A673 (cell line): ENCODE measurements around the gene B3GNT7. TPM values are rescaled to one million over a fixed set of nuclear protein-coding genes. Genes with fewer than 3 reads are reported as not detected.

Source experiments
- BruUV-seq: library from RNA; stranded (reverse); fragments of 400-500 nt; replicated peaks from 2 replicates; lab custom pipeline; 2021; lab: Mats Ljungman, UMichigan
- CTCF ChIA-PET: fragments of 300-600 bp; sonication (Branson Sonifier 250); formaldehyde crosslinking; loops from one replicate; lab custom pipeline; 2022; ENCODE audit warnings: antibody characterized with exemption; lab: Charles Lee
- POLR2A ChIA-PET: fragments of 300-600 bp; sonication (Branson Sonifier 250); formaldehyde crosslinking; loops from one replicate; lab custom pipeline; 2022; ENCODE audit warnings: antibody characterized with exemption; ENCODE audit not compliant: low non-redundant PET; lab: Charles Lee
- DNase-seq: peaks from one replicate; pipeline ENCODE4 v3.0.0-alpha.2; 2015; ENCODE audit warnings: low spot score
- H3K27ac ChIP-seq: fragments of 200-600 bp; sonication (generic); 2 replicates; pipeline ENCODE4 v1.5.1; 2016; ENCODE audit warnings: mixed run types, low read depth, mild to moderate bottlenecking, mixed read lengths, antibody characterized with exemption, low read length; ENCODE audit not compliant: poor library complexity, severe bottlenecking
- H3K27me3 ChIP-seq: fragments of 200-600 bp; sonication (generic); replicated peaks from 2 replicates; pipeline ENCODE4 v1.6.1; 2017; ENCODE audit warnings: mixed run types, low read depth, mild to moderate bottlenecking, mixed read lengths, antibody characterized with exemption, low read length; ENCODE audit not compliant: insufficient read depth, poor library complexity
- H3K36me3 ChIP-seq: fragments of 200-600 bp; sonication (generic); 2 replicates; pipeline ENCODE4 v1.6.1; 2016; ENCODE audit warnings: mixed run types, mild to moderate bottlenecking, mixed read lengths, antibody characterized with exemption, low read length; ENCODE audit not compliant: insufficient read depth, poor library complexity, severe bottlenecking
- H3K4me1 ChIP-seq: fragments of 200-600 bp; sonication (generic); 2 replicates; pipeline ENCODE4 v1.6.1; 2017; ENCODE audit warnings: mixed run types, mild to moderate bottlenecking, mixed read lengths, antibody characterized with exemption, low read length; ENCODE audit not compliant: insufficient read depth, poor library complexity, severe bottlenecking
- H3K4me3 ChIP-seq: fragments of 200-600 bp; sonication (generic); 2 replicates; pipeline ENCODE4 v1.5.1; 2016; ENCODE audit warnings: low read depth, mixed run types, mild to moderate bottlenecking, mixed read lengths, low read length; ENCODE audit not compliant: poor library complexity, severe bottlenecking
- H3K9me3 ChIP-seq: fragments of 200-600 bp; sonication (generic); 2 replicates; pipeline ENCODE4 v1.6.1; 2016; ENCODE audit warnings: mixed run types, low read depth, mild to moderate bottlenecking, mixed read lengths, antibody characterized with exemption, low read length; ENCODE audit not compliant: poor library complexity, severe bottlenecking
- EZH2 ChIP-seq: fragments of 200-600 bp; sonication (generic); IDR thresholded peaks from 2 replicates; pipeline ENCODE4 v1.6.1; 2017; ENCODE audit warnings: borderline replicate concordance, low read depth, mild to moderate bottlenecking, mixed read lengths, antibody characterized with exemption, low read length; ENCODE audit not compliant: poor library complexity, severe bottlenecking
- intact Hi-C: fragments of 100-400 bp; cut with micrococcal nuclease; formaldehyde crosslinking; loops from one replicate; pipeline ENCODE4 v1.10.0; 2022; ENCODE audit not compliant: unreplicated experiment
- total RNA-seq: library from RNA; stranded (reverse); gene quantifications from 2 replicates; pipeline ENCODE4 v1.2.3, GENCODE V29; 2021
- TF ChIP-seq, protein P1 (sequence below): fragments of 300-800, 200-600 bp; sonication (generic); conservative IDR thresholded peaks from 2 replicates; pipeline ENCODE4 v1.5.1; 2017; ENCODE audit warnings: low read depth, mild to moderate bottlenecking, antibody characterized with exemption, low read length, moderate library complexity, mixed read lengths

Gene B3GNT7
- total RNA-seq, 1 experiment from 2014 or later: not detected

DNA sequence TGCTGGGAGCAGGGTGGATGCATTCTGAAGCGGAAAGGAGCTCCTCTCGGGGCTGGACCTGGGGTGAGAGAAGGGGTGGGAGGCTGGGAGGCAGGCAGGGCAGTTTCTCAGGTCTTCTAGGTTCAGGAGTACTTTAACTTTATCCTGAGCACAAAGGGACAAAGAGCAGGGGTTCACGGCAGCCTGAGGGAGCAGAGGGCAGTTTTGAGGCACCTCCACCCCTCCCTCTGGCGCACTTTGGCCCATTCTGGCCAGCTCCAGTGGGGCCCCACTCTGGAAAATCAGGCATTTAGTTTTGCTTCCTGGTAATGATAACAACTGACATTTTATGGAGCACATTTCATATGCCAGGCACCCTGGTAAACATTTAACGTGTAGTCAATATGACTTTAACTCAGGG lies 14.3 kb downstream of the B3GNT7 start:
- Histone ChIP-seq H3K4me3 (no peak overlapping the region), H3K36me3 (no peaks in the 10 kb centered on the region), H3K27ac (no peak overlapping the region), H3K27me3 (no peaks in the 10 kb centered on the region), H3K9me3 (peaks cover 9% of the 10 kb centered on the region), H3K4me1 (no peaks in the 10 kb centered on the region)
- ChIA-PET CTCF (no interaction called here), POLR2A (no interaction called here)
- no TSS peak for BruUV-seq
- no peak for DNase-seq
- TF ChIP-seq EZH2: no peak
- TF ChIP-seq, protein P1, sequence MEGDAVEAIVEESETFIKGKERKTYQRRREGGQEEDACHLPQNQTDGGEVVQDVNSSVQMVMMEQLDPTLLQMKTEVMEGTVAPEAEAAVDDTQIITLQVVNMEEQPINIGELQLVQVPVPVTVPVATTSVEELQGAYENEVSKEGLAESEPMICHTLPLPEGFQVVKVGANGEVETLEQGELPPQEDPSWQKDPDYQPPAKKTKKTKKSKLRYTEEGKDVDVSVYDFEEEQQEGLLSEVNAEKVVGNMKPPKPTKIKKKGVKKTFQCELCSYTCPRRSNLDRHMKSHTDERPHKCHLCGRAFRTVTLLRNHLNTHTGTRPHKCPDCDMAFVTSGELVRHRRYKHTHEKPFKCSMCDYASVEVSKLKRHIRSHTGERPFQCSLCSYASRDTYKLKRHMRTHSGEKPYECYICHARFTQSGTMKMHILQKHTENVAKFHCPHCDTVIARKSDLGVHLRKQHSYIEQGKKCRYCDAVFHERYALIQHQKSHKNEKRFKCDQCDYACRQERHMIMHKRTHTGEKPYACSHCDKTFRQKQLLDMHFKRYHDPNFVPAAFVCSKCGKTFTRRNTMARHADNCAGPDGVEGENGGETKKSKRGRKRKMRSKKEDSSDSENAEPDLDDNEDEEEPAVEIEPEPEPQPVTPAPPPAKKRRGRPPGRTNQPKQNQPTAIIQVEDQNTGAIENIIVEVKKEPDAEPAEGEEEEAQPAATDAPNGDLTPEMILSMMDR: no peak
- intact Hi-C loops: loop anchor here (5.0 kb wide), 3 partner anchors 112 to 307 kb away; no protein-coding TSS in a partner anchor

DNA sequence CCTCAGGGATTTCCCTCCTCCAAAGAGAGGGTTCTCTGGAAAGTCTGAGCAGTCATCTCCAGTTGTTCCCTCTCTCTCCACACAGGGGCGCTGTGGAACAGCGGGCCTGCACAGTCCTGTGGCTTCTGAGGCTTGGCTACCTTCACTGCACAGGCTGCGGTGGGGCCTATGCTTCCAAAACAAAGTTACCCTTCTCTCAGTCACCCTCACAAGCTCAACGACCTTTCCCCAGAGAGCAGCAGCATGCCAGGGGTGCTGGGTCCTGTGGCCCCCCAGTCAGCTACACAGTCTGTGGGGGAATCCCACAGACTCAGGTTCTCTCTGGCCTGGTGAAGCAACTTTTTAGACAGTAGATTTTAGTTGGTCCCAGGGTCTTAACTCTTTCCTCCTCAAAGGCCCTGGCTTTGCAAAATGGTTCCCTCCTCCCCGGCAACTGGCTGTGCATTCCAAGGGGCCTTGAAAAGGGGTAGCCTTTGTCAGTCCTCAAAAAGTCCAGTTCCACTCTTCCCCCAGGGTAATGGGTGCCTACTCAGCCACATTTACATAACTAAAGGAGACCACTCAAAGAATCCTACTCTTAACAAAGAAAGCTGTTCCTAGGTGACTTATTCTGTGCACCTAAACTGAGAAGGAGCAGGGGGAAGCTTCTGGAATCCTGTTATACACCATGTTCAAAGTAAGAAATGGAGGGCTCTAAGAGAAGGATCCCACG lies 14.9 kb downstream of the B3GNT7 start:
- H3K9me3 ChIP-seq: peaks cover 9% of the 10 kb centered on the region
- H3K36me3 ChIP-seq: no peaks in the 10 kb centered on the region
- no peak for TF ChIP-seq EZH2
- TF ChIP-seq, protein P1: peak; percentile 47; the same call in 1 of the 2 replicates
- ChIA-PET POLR2A (no interaction called here), CTCF (no interaction called here)
- no peaks in the 10 kb centered on the region for H3K4me1 ChIP-seq
- no peak overlapping the region for H3K4me3 ChIP-seq
- no TSS peak for BruUV-seq
- H3K27ac ChIP-seq: no peak overlapping the region
- H3K27me3 ChIP-seq: no peaks in the 10 kb centered on the region
- no peak for DNase-seq
- intact Hi-C loops: loop anchor here (5.0 kb wide), 3 partner anchors 113 to 308 kb away; no protein-coding TSS in a partner anchor

DNA sequence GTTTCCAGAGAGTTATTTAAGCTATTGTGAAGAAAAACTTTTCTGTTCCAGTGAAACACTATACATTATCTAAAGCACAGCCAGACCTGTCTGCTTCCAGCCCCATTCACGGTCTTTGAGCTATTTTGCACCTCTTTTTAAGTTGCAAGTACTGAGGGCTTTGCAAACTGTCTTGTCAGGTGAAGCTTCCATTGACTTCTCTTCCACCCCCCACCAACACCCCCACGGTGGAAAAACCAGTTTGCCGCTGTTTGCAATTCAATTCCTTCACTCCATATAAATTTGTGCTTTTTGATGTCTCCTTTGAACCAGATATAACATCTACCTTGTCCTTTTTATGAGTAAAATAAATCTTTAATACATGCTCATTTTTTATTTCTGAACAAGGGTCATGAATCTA lies 15.7 kb downstream of the B3GNT7 start:
- no peak for DNase-seq
- Histone ChIP-seq H3K27me3 (no peaks in the 10 kb centered on the region), H3K4me1 (no peaks in the 10 kb centered on the region), H3K9me3 (peaks cover 9% of the 10 kb centered on the region), H3K27ac (no peak overlapping the region), H3K36me3 (no peaks in the 10 kb centered on the region), H3K4me3 (no peak overlapping the region)
- POLR2A ChIA-PET: no interaction called here
- TF ChIP-seq, protein P1: no peak
- no peak for TF ChIP-seq EZH2
- BruUV-seq: no TSS peak
- CTCF ChIA-PET: no interaction called here
- intact Hi-C loops: loop anchor here (5.0 kb wide), 3 partner anchors 114 to 309 kb away; no protein-coding TSS in a partner anchor
